GM12878 (cell line): ENCODE data around the gene CCDC51. TPM values are rescaled to one million over a fixed set of nuclear protein-coding genes. Genes with fewer than 3 reads are reported as not detected.

Experiments
- ATAC-seq: fragments of 200-7000 bp; cut with Tn5 transposase; 3 replicates; pipeline ENCODE4 v1.9.1; 2020; ENCODE audit warnings: mild to moderate bottlenecking, moderate library complexity
- BruUV-seq: library from RNA; stranded (reverse); fragments of 400-500 nt; replicated peaks from 2 replicates; lab custom pipeline; 2021; lab: Mats Ljungman, UMichigan
- CTCF ChIA-PET: fragments of 300-600 bp; sonication (Branson Sonifier 250); formaldehyde crosslinking; extraction: SDS; loops from one replicate; lab custom pipeline; 2021; ENCODE audit warnings: inconsistent platforms; lab: Yijun Ruan, JAX
- POLR2A ChIA-PET: fragments of 350-600 bp; formaldehyde crosslinking; extraction: SDS; loops from one replicate; lab custom pipeline; 2021; ENCODE audit warnings: inconsistent platforms; lab: Charles Lee
- RAD21 ChIA-PET: fragments of 300-600 bp; sonication (Branson Sonifier 250); formaldehyde crosslinking; loops from one replicate; lab custom pipeline; 2023; ENCODE audit warnings: antibody characterized with exemption; ENCODE audit not compliant: unreplicated experiment; lab: Charles Lee
- SMC1A ChIA-PET: fragments of 300-600 bp; sonication (Branson Sonifier 250); formaldehyde crosslinking; loops from one replicate; lab custom pipeline; 2023; ENCODE audit not compliant: unreplicated experiment, uncharacterized antibody; lab: Charles Lee
- DNase-seq: peaks from one replicate; pipeline ENCODE4 v3.0.0-alpha.2; 2011; ENCODE audit warnings: low read depth, low spot score
- FAIRE-seq: peaks from 3 replicates; lab custom pipeline; 2011; peaks lifted over from hg19 to GRCh38; lab: Jason Lieb, UNC
- H2AFZ ChIP-seq: 2 replicates; pipeline ENCODE4 v1.6.0; 2011; ENCODE audit warnings: low read depth, low read length, control low read depth; ENCODE audit not compliant: control insufficient read depth
- H3K27ac ChIP-seq: 2 replicates; pipeline ENCODE4 v1.5.1; 2011; ENCODE audit warnings: control low read depth; ENCODE audit not compliant: control insufficient read depth, insufficient read depth
- H3K27me3 ChIP-seq, 2 experiments: replicated peaks in 1 of 2; 2 replicates each; pipeline versions ENCODE4 v1.6.0 to v1.6.1; 2011; ENCODE audit warnings: low read length in 1 of 2; ENCODE audit not compliant: control insufficient read depth in 2 of 2, insufficient read depth in 2 of 2
- H3K36me3 ChIP-seq, 2 experiments: 2 replicates each; pipeline ENCODE4 v1.5.1; 2011; ENCODE audit warnings: low read length in 1 of 2; ENCODE audit not compliant: control insufficient read depth in 2 of 2, insufficient read depth in 2 of 2
- H3K4me1 ChIP-seq: 2 replicates; pipeline ENCODE4 v1.6.1; 2011; ENCODE audit warnings: mild to moderate bottlenecking, low read length, moderate library complexity, mixed read lengths; ENCODE audit not compliant: control insufficient read depth, insufficient read depth
- H3K4me2 ChIP-seq: 2 replicates; pipeline ENCODE4 v1.6.0; 2011; ENCODE audit warnings: control low read depth; ENCODE audit not compliant: control insufficient read depth, insufficient read depth
- H3K4me3 ChIP-seq: fragments of 200-600 bp; sonication (generic); 2 replicates; pipeline ENCODE4 v1.5.1; 2016
- H3K79me2 ChIP-seq: 2 replicates; pipeline ENCODE4 v1.6.0; 2011; ENCODE audit warnings: low read length; ENCODE audit not compliant: control insufficient read depth, insufficient read depth
- H3K9ac ChIP-seq: 2 replicates; pipeline ENCODE4 v1.8.0; 2011; ENCODE audit warnings: low read length, control low read depth, mixed read lengths; ENCODE audit not compliant: control insufficient read depth, insufficient read depth
- H3K9me3 ChIP-seq: replicated peaks from 3 replicates; pipeline ENCODE4 v1.5.1; 2011; ENCODE audit warnings: mild to moderate bottlenecking, low read length; ENCODE audit not compliant: control insufficient read depth, insufficient read depth
- H4K20me1 ChIP-seq: 2 replicates; pipeline ENCODE4 v1.6.0; 2011; ENCODE audit not compliant: control insufficient read depth, insufficient read depth
- DPF2 ChIP-seq: fragments of 450-650 bp; IDR thresholded peaks from 2 replicates; pipeline ENCODE4 v1.6.1; 2017; ENCODE audit warnings: mild to moderate bottlenecking
- IRF5 ChIP-seq: fragments of 450-650 bp; IDR thresholded peaks from 2 replicates; pipeline ENCODE4 v1.6.1; 2017; ENCODE audit warnings: borderline replicate concordance
- JUNB ChIP-seq: IDR thresholded peaks from 2 replicates; pipeline ENCODE4 v1.6.1; 2016; ENCODE audit warnings: antibody characterized with exemption, mild to moderate bottlenecking
- MXI1 ChIP-seq: fragments of 150-350 bp; IDR thresholded peaks from 2 replicates; pipeline ENCODE4 v1.6.1; 2011; ENCODE audit warnings: low read depth, mild to moderate bottlenecking, inconsistent platforms, low read length, improper control_type of control experiment
- NBN ChIP-seq: fragments of 450-650 bp; IDR thresholded peaks from 2 replicates; pipeline ENCODE4 v1.6.1; 2016
- PBX3 ChIP-seq: IDR thresholded peaks from 2 replicates; pipeline ENCODE4 v1.6.1; 2011; ENCODE audit warnings: mild to moderate bottlenecking, low read depth, low read length, moderate library complexity; ENCODE audit not compliant: insufficient replicate concordance
- SKIL ChIP-seq: fragments of 450-650 bp; IDR thresholded peaks from 2 replicates; pipeline ENCODE4 v1.6.1; 2017; ENCODE audit warnings: mild to moderate bottlenecking, low read depth, inconsistent platforms; ENCODE audit not compliant: poor library complexity, severe bottlenecking
- WRNIP1 ChIP-seq: IDR thresholded peaks from 2 replicates; pipeline ENCODE4 v1.6.1; 2011; ENCODE audit warnings: low read depth, low read length, improper control_type of control experiment, borderline replicate concordance
- YBX1 ChIP-seq: fragments of 450-650 bp; IDR thresholded peaks from 2 replicates; pipeline ENCODE4 v1.6.1; 2016; ENCODE audit warnings: antibody characterized with exemption
- ZNF217 ChIP-seq: fragments of 450-650 bp; IDR thresholded peaks from 2 replicates; pipeline ENCODE4 v1.6.1; 2017; ENCODE audit warnings: antibody characterized with exemption, mild to moderate bottlenecking
- WGBS: methylation state at CpG from one replicate; pipeline ENCODE4 v1.1.6; 2016; ENCODE audit warnings: low lambda C conversion rate; ENCODE audit not compliant: insufficient replicate concordance, insufficient coverage; ENCODE audit errors: missing lambda C conversion rate; 5-methylcytosine and 5-hydroxymethylcytosine counted together
- in situ Hi-C: fragments of 300-500 bp; cut with MboI; formaldehyde crosslinking; loops from 9 replicates; pipeline ENCODE4 v1.14.3; 2018; ENCODE audit warnings: mixed read lengths
- intact Hi-C: fragments of 100-400 bp; cut with micrococcal nuclease; formaldehyde crosslinking; loops from one replicate; pipeline ENCODE4 v1.14.2; 2022; ENCODE audit not compliant: unreplicated experiment
- polyA plus RNA-seq, 11 experiments: library from polyadenylated mRNA; depleted of rRNA in 4 of 11; unstranded in 6 of 11; stranded (reverse) in 5 of 11; fragments of >200 nt; fragmentation: Nextera tagmentation in 4 of 11; fragmentation: Illumina TruSeq in 1 of 11; extraction: Ambion mirVana in 4 of 11; extraction: Trizol in 1 of 11; gene quantifications; 1 replicate in 1 of 11; 2 replicates in 10 of 11; pipeline versions ENCODE4 v1.2.1 to v1.2.3, GENCODE V29; 2011 to 2016; ENCODE audit warnings: inconsistent platforms in 2 of 11, missing spikeins in 2 of 11, low read depth in 1 of 11
- total RNA-seq, 4 experiments: library from RNA; depleted of rRNA in 3 of 4; stranded (reverse); fragments of >200 nt in 3 of 4; fragmentation: Illumina TruSeq in 1 of 4; extraction: Trizol in 1 of 4; gene quantifications; 2 replicates each; pipeline versions ENCODE4 v1.2.1 to v1.2.3, GENCODE V29; 2013 to 2021

The CCDC51 gene
- total and polyA plus RNA-seq, 10 of the 15 experiments (the other 5 are each of a cell fraction or from before 2014, with no cell fraction given): 10.6 to 54.9 (median 28.5) TPM

- TF ChIP-seq PBX3 (no peak), DPF2 (no peak), JUNB (no peak), MXI1 (no peak), WRNIP1 (no peak), SKIL (no peak), ZNF217 (no peak), YBX1 (no peak)
Observed at GRCh38 chr3:48413086-48413485, 26.8 kb downstream of the CCDC51 start (continued).

GRCh38 chr3:48412375-48413001, 27.4 kb downstream of the CCDC51 start:
- H3K4me3 ChIP-seq: no peak overlapping the region
- no peak overlapping the region for H3K4me2 ChIP-seq
- H3K79me2 ChIP-seq: no peaks in the 10 kb centered on the region
- ATAC-seq (no peak), FAIRE-seq (no peak), DNase-seq (no peak)
- no peaks in the 10 kb centered on the region for H3K27me3 ChIP-seq
- H3K9ac ChIP-seq: no peak overlapping the region
- no peaks in the 10 kb centered on the region for H4K20me1 ChIP-seq
- POLR2A ChIA-PET: no interaction called here
- H3K36me3 ChIP-seq: no peaks in the 10 kb centered on the region
- no TSS peak for BruUV-seq
- H3K27ac ChIP-seq: no peak overlapping the region
- H2AFZ ChIP-seq: no peak overlapping the region
- CTCF ChIA-PET: interaction anchor here (2.7 to 22.0 kb wide), 2 partner anchors 12 to 24 kb away, joined by 8 to 757 read pairs; partner anchors contain the start of genes CCDC51 and TMA7
- SMC1A ChIA-PET: no interaction called here
- intact Hi-C loops (no loop called here), in situ Hi-C loops (no loop called here)
- TF ChIP-seq IRF5 (no peak), NBN (no peak)
- RAD21 ChIA-PET: interaction anchor here (0.7 to 1.4 kb wide), 2 partner anchors 12 to 778 kb away, joined by 3 to 4 read pairs; no protein-coding TSS in a partner anchor
- 43% methylated on average over 18 of the region's 19 CpGs for WGBS
- no peaks in the 10 kb centered on the region for H3K9me3 ChIP-seq
- H3K4me1 ChIP-seq: no peaks in the 10 kb centered on the region
